Erythroblast (primary cell): ENCODE data around the gene TTC36.

Source experiments
- GATA1 ChIP-seq: IDR thresholded peaks from 2 replicates; pipeline ENCODE4 v1.6.1; 2011; ENCODE audit warnings: low read depth, mild to moderate bottlenecking, control low read depth, low read length, moderate library complexity
- POLR2A ChIP-seq: IDR thresholded peaks from 2 replicates; pipeline ENCODE4 v1.6.1; 2011; ENCODE audit warnings: mild to moderate bottlenecking, low read length

GRCh38 chr11:118503216-118503615 is 24.1 kb upstream of the TTC36 start:
- no peak for TF ChIP-seq POLR2A
- no peak for TF ChIP-seq GATA1
